ENCODE results near the gene TCEA3.

The TCEA3 gene

DNA sequence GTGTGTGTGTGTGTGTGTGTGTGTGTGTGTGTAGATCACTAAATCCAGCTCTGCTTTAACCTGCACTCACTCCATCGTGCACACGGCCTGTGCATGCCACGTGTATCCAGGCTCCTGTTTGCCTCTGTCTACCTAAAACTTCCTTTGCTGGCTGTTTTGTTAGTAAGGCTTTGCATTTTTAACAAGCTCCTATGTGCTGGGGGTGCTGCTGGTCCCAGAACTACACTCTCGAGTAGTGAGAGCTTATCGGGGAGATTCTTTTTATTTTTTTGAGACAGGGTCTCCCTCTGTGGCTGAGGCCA, 596 bp upstream of the TCEA3 start:
- no peaks in the 10 kb centered on the region for H3K9me2 ChIP-seq (replicated peaks; ENCODE audit: control insufficient read depth, low read length)
- H3K27ac ChIP-seq (ENCODE audit: low read depth, low read length) = no peak overlapping the region
- no peaks in the 10 kb centered on the region for H3K36me3 ChIP-seq (ENCODE audit: control insufficient read depth, low read length)

DNA sequence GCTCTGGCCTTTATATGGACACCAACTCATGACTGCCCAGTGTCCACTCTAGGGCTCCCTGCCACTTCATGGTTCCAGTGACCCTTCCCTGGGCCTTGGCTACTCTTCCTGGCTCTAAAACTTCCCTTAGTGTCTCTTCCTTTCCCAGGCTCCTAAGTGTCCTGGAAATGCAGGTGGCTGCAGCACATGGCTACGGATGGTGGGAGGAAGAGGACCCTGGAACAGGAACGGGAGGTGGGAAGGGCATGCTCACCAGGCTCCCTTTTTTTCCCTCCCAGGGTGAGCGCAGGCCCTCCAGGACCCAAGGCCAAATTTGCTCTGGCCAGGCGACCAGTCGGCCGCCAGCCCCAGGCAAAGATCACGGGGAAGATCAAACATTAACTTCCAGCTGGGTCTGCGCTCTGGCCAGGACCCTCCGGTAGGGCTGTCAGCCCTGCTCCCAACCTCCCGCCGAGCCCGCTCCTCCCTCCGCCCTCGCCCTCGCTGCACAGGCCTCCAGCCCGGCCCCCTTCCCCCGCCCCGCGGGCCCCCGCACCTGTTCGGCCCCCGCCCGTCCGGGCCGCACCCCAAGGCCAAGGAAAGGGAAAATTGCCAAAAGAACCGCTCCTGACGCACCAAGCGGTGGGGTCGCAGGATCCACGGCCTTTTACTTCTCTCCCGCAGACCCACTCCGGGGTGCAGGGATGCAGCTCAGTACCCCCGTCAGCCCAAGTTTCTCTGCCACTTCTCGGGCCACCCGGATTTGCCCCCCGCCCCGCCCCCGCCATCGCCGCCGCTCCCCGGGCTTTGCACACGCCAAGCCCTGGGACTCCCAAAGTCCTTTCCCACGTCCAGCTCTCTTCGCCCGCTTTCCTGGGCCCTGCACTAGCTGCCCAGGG, 894 bp downstream of the TCEA3 start:
- Histone ChIP-seq H3K27me3 (ENCODE audit: control insufficient read depth, low read length) (peaks cover 30% of the 10 kb centered on the region), H3K27ac (ENCODE audit: low read depth, low read length) (no peak overlapping the region), H3F3A (ENCODE audit: control insufficient read depth, insufficient read depth) (no peaks in the 10 kb centered on the region), H3K4me2 (ENCODE audit: low read length) (no peak overlapping the region), H3K4me1 (ENCODE audit: control insufficient read depth, low read length) (peaks cover 3% of the 10 kb centered on the region; the same call in 1 of the 2 replicates), H4K20me1 (ENCODE audit: control insufficient read depth, insufficient read depth, low read depth, low read length) (no peaks in the 10 kb centered on the region), H3K79me2 (ENCODE audit: control insufficient read depth, low read length) (no peaks in the 10 kb centered on the region), H3K9me3 (ENCODE audit: control insufficient read depth, insufficient read depth, low read length) (no peaks in the 10 kb centered on the region), H3K9me2 (replicated peaks; ENCODE audit: control insufficient read depth, low read length) (no peaks in the 10 kb centered on the region), H3K36me3 (ENCODE audit: control insufficient read depth, low read length) (no peaks in the 10 kb centered on the region), H3K4me3 (ENCODE audit: low read length) (no peak overlapping the region)
- TF ChIP-seq, protein P1, sequence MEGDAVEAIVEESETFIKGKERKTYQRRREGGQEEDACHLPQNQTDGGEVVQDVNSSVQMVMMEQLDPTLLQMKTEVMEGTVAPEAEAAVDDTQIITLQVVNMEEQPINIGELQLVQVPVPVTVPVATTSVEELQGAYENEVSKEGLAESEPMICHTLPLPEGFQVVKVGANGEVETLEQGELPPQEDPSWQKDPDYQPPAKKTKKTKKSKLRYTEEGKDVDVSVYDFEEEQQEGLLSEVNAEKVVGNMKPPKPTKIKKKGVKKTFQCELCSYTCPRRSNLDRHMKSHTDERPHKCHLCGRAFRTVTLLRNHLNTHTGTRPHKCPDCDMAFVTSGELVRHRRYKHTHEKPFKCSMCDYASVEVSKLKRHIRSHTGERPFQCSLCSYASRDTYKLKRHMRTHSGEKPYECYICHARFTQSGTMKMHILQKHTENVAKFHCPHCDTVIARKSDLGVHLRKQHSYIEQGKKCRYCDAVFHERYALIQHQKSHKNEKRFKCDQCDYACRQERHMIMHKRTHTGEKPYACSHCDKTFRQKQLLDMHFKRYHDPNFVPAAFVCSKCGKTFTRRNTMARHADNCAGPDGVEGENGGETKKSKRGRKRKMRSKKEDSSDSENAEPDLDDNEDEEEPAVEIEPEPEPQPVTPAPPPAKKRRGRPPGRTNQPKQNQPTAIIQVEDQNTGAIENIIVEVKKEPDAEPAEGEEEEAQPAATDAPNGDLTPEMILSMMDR (IDR thresholded peaks at IDR 0.05; ENCODE audit: low read depth, low read length, poor library complexity, severe bottlenecking) = no peak
- TF ChIP-seq EZH2phosphoT487 (IDR thresholded peaks at IDR 0.05; ENCODE audit: borderline replicate concordance, low read length) = no peak

More for the DNA sequence above, 596 bp upstream of the TCEA3 start:
- Histone ChIP-seq H4K20me1 (ENCODE audit: control insufficient read depth, insufficient read depth, low read depth, low read length) (no peaks in the 10 kb centered on the region), H3F3A (ENCODE audit: control insufficient read depth, insufficient read depth) (no peaks in the 10 kb centered on the region), H3K9me3 (ENCODE audit: control insufficient read depth, insufficient read depth, low read length) (no peaks in the 10 kb centered on the region), H3K27me3 (ENCODE audit: control insufficient read depth, low read length) (peaks cover 30% of the 10 kb centered on the region), H3K4me2 (ENCODE audit: low read length) (peak overlapping the region; percentile 26; the same call in 1 of the 2 replicates), H3K79me2 (ENCODE audit: control insufficient read depth, low read length) (no peaks in the 10 kb centered on the region), H3K4me3 (ENCODE audit: low read length) (no peak overlapping the region), H3K4me1 (ENCODE audit: control insufficient read depth, low read length) (peaks cover 3% of the 10 kb centered on the region; the same call in 1 of the 2 replicates)
- TF ChIP-seq EZH2phosphoT487 (IDR thresholded peaks at IDR 0.05; ENCODE audit: borderline replicate concordance, low read length) = no peak
- TF ChIP-seq, protein P1 (IDR thresholded peaks at IDR 0.05; ENCODE audit: low read depth, low read length, poor library complexity, severe bottlenecking) = no peak

DNA sequence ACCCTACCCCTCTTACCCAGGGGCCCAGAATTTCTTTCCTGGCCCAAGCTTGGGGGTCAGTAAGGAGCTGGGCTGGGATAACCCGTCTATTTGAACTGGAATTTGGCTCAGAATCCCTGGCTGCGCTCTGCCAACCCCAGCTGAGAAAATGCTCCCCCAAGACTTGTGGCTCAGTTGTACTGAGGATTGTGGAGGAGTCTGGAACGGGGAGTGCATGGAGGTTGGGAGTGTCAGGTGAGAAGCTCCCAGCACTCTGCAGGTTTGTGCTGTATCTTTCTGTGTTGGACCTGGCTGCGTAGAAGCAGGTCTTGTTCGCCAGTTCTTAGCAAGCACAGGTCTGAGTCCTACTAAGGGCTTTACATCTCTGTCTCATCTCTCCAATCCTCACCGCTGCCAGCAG, 1.6 kb downstream of the TCEA3 start:
- no peaks in the 10 kb centered on the region for H3K9me2 ChIP-seq (replicated peaks; ENCODE audit: control insufficient read depth, low read length)
- no peak overlapping the region for H3K4me2 ChIP-seq (ENCODE audit: low read length)
- H3K27me3 ChIP-seq (ENCODE audit: control insufficient read depth, low read length) = peaks cover 30% of the 10 kb centered on the region
- H3F3A ChIP-seq (ENCODE audit: control insufficient read depth, insufficient read depth) = no peaks in the 10 kb centered on the region
- no peak overlapping the region for H3K4me3 ChIP-seq (ENCODE audit: low read length)
- no peak for TF ChIP-seq EZH2phosphoT487 (IDR thresholded peaks at IDR 0.05; ENCODE audit: borderline replicate concordance, low read length)
- TF ChIP-seq, protein P1 (IDR thresholded peaks at IDR 0.05; ENCODE audit: low read depth, low read length, poor library complexity, severe bottlenecking) = no peak
- no peaks in the 10 kb centered on the region for H3K9me3 ChIP-seq (ENCODE audit: control insufficient read depth, insufficient read depth, low read length)
- no peaks in the 10 kb centered on the region for H4K20me1 ChIP-seq (ENCODE audit: control insufficient read depth, insufficient read depth, low read depth, low read length)
- no peaks in the 10 kb centered on the region for H3K79me2 ChIP-seq (ENCODE audit: control insufficient read depth, low read length)
- H3K27ac ChIP-seq (ENCODE audit: low read depth, low read length) = no peak overlapping the region
- no peaks in the 10 kb centered on the region for H3K36me3 ChIP-seq (ENCODE audit: control insufficient read depth, low read length)
- peaks cover 3% of the 10 kb centered on the region; the same call in 1 of the 2 replicates for H3K4me1 ChIP-seq (ENCODE audit: control insufficient read depth, low read length)

All from DOHH2 (cell line).